SK-N-SH (cell line): ENCODE data around the gene POLR3G. TPM values are rescaled to one million over a fixed set of nuclear protein-coding genes. Genes with fewer than 3 reads are reported as not detected.

Experiments used
- CTCF ChIA-PET: fragments of 300-600, 350-600 bp; formaldehyde crosslinking; extraction: SDS; loops from one replicate; lab custom pipeline; 2021; lab: Yijun Ruan, JAX
- POLR2A ChIA-PET: fragments of 350-600 bp; sonication (Branson Sonifier 250); formaldehyde crosslinking; extraction: SDS; loops from one replicate; lab custom pipeline; 2020; ENCODE audit warnings: antibody characterized with exemption, inconsistent platforms; lab: Yijun Ruan, JAX
- DNase-seq: peaks from one replicate; pipeline ENCODE4 v3.0.0; 2012
- H2AFZ ChIP-seq: fragments of 200-600 bp; sonication (generic); 2 replicates; pipeline ENCODE4 v1.8.1; 2016; ENCODE audit warnings: antibody characterized with exemption, mild to moderate bottlenecking, low read depth
- H3F3A ChIP-seq: fragments of 200-600 bp; sonication (generic); replicated peaks from 2 replicates; pipeline ENCODE3; 2016; ENCODE audit warnings: antibody characterized with exemption, mild to moderate bottlenecking; ENCODE audit not compliant: insufficient read depth
- H3K27ac ChIP-seq, 2 experiments: fragments of 200-500 bp in 1 of 2; fragments of 200-600 bp in 1 of 2; sonication (Bioruptor generic) in 1 of 2; sonication (generic), shearing (Covaris generic) in 1 of 2; 2 replicates each; pipeline versions ENCODE4 v1.5.1 to v1.6.1; 2014 to 2016; ENCODE audit warnings: low read depth in 2 of 2, inconsistent platforms in 1 of 2, low read length in 1 of 2, mild to moderate bottlenecking in 1 of 2, mixed read lengths in 1 of 2
- H3K27me3 ChIP-seq: fragments of 200-600 bp; sonication (generic), shearing (Covaris generic); 2 replicates; pipeline ENCODE4 v1.6.1; 2016; ENCODE audit warnings: mixed run types; ENCODE audit not compliant: insufficient read depth
- H3K36me3 ChIP-seq, 2 experiments: fragments of 200-500 bp in 1 of 2; fragments of 200-600 bp in 1 of 2; sonication (Bioruptor generic) in 1 of 2; sonication (generic) in 1 of 2; replicated peaks in 1 of 2; 2 replicates each; pipeline versions ENCODE3 to v1.5.1; 2014 to 2016; ENCODE audit warnings: low read length in 1 of 2, mild to moderate bottlenecking in 1 of 2; ENCODE audit not compliant: insufficient read depth in 2 of 2, control insufficient read depth in 1 of 2
- H3K4me1 ChIP-seq, 2 experiments: fragments of 200-500 bp in 1 of 2; fragments of 200-600 bp in 1 of 2; sonication (Bioruptor generic) in 1 of 2; sonication (generic), shearing (Covaris generic) in 1 of 2; 2 replicates each; pipeline versions ENCODE4 v1.5.1 to v1.6.1; 2014 to 2016; ENCODE audit warnings: low read depth in 1 of 2, low read length in 1 of 2, mixed run types in 1 of 2; ENCODE audit not compliant: insufficient read depth in 2 of 2, control insufficient read depth in 1 of 2
- H3K4me2 ChIP-seq: fragments of 200-600 bp; sonication (generic), shearing (Covaris generic); 2 replicates; pipeline ENCODE4 v1.6.1; 2017; ENCODE audit warnings: mixed run types
- H3K4me3 ChIP-seq, 2 experiments: fragments of 200-500 bp in 1 of 2; fragments of 200-600 bp in 1 of 2; sonication (Bioruptor generic) in 1 of 2; sonication (generic), shearing (Covaris generic) in 1 of 2; 2 replicates each; pipeline versions ENCODE4 v1.5.1 to v1.8.1; 2014 to 2016; ENCODE audit warnings: low read depth in 2 of 2, inconsistent platforms in 1 of 2, low read length in 1 of 2, mild to moderate bottlenecking in 1 of 2, mixed read lengths in 1 of 2, moderate library complexity in 1 of 2
- H3K79me2 ChIP-seq: fragments of 200-600 bp; sonication (generic); 2 replicates; pipeline ENCODE4 v1.8.1; 2017; ENCODE audit warnings: mild to moderate bottlenecking; ENCODE audit not compliant: insufficient read depth
- H3K9ac ChIP-seq: fragments of 200-600 bp; sonication (generic); 2 replicates; pipeline ENCODE4 v1.6.1; 2017; ENCODE audit warnings: mixed run types
- H3K9me2 ChIP-seq: fragments of 200-600 bp; sonication (generic); 2 replicates; pipeline ENCODE4 v1.6.1; 2017; ENCODE audit warnings: mixed run types
- H3K9me3 ChIP-seq: fragments of 200-600 bp; sonication (generic); 2 replicates; pipeline ENCODE4 v1.6.1; 2017; ENCODE audit warnings: mixed run types, mild to moderate bottlenecking, moderate library complexity
- H4K20me1 ChIP-seq: fragments of 200-600 bp; sonication (generic); 2 replicates; pipeline ENCODE4 v1.6.1; 2017; ENCODE audit warnings: mild to moderate bottlenecking, mixed run types; ENCODE audit not compliant: insufficient read depth
- CHD2 ChIP-seq: fragments of 150-350 bp; IDR thresholded peaks from 2 replicates; pipeline ENCODE4 v1.6.1; 2018; ENCODE audit warnings: low read length; ENCODE audit not compliant: partially characterized antibody
- ELF1 ChIP-seq: IDR thresholded peaks from 2 replicates; pipeline ENCODE4 v1.4.0; 2012
- EP300 ChIP-seq, 2 experiments: IDR thresholded peaks; 2 replicates each; pipeline versions ENCODE4 v1.4.0 to v1.6.1; 2012; ENCODE audit warnings: borderline replicate concordance in 1 of 2, low read depth in 1 of 2, low read length in 1 of 2
- EZH2phosphoT487 ChIP-seq: fragments of 200-600 bp; sonication (generic); IDR thresholded peaks from 2 replicates; pipeline ENCODE4 v1.6.1; 2017; ENCODE audit warnings: low read depth, mixed run types, mild to moderate bottlenecking, antibody characterized with exemption, moderate library complexity, borderline replicate concordance
- FOSL2 ChIP-seq: IDR thresholded peaks from 2 replicates; pipeline ENCODE4 v1.4.0; 2012; ENCODE audit warnings: low read depth, mild to moderate bottlenecking, moderate library complexity, borderline replicate concordance
- FOXM1 ChIP-seq: IDR thresholded peaks from 2 replicates; pipeline ENCODE4 v1.4.0; 2012; ENCODE audit warnings: low read depth, mild to moderate bottlenecking
- GABPA ChIP-seq: IDR thresholded peaks from 2 replicates; pipeline ENCODE4 v1.4.0; 2012; ENCODE audit warnings: low read depth, mild to moderate bottlenecking
- JUND ChIP-seq: IDR thresholded peaks from 2 replicates; pipeline ENCODE4 v1.4.0; 2012
- MEF2A ChIP-seq: IDR thresholded peaks from 2 replicates; pipeline ENCODE4 v1.4.0; 2012; ENCODE audit warnings: low read depth, borderline replicate concordance
- MXI1 ChIP-seq: IDR thresholded peaks from 2 replicates; pipeline ENCODE4 v1.6.1; 2012; ENCODE audit warnings: mild to moderate bottlenecking, low read depth, low read length, improper control_type of control experiment
- NRF1 ChIP-seq: IDR thresholded peaks from 2 replicates; pipeline ENCODE4 v1.6.1; 2012; ENCODE audit warnings: low read depth, mild to moderate bottlenecking, low read length
- POLR2AphosphoS5 ChIP-seq: IDR thresholded peaks from 2 replicates; pipeline ENCODE4 v1.6.1; 2012; ENCODE audit warnings: low read depth, low read length
- RXRA ChIP-seq: IDR thresholded peaks from 2 replicates; pipeline ENCODE4 v1.4.0; 2012; ENCODE audit warnings: low read depth, mild to moderate bottlenecking, borderline replicate concordance
- TCF12 ChIP-seq: IDR thresholded peaks from 2 replicates; pipeline ENCODE4 v1.4.0; 2012
- TEAD4 ChIP-seq: IDR thresholded peaks from 2 replicates; pipeline ENCODE4 v1.4.0; 2012; ENCODE audit warnings: mild to moderate bottlenecking, borderline replicate concordance; ENCODE audit not compliant: insufficient read depth
- YY1 ChIP-seq: IDR thresholded peaks from 2 replicates; pipeline ENCODE4 v1.4.0; 2012; ENCODE audit warnings: low read depth, mild to moderate bottlenecking
- WGBS: methylation state at CpG from one replicate; pipeline ENCODE4 v1.1.6; 2017; ENCODE audit warnings: low lambda C conversion rate; 5-methylcytosine and 5-hydroxymethylcytosine counted together
- polyA plus RNA-seq, 3 experiments: library from polyadenylated mRNA; depleted of rRNA; stranded (reverse); fragments of >200 nt; gene quantifications; 2 replicates each; pipeline ENCODE4 v1.2.3, GENCODE V29; 2012
- TF ChIP-seq, protein P1 (sequence below): IDR thresholded peaks from 2 replicates; pipeline ENCODE4 v1.4.0; 2012; ENCODE audit warnings: low read depth
- TF ChIP-seq, protein P2 (sequence below): IDR thresholded peaks from 2 replicates; pipeline ENCODE4 v1.4.0; 2012; ENCODE audit warnings: low read depth, borderline replicate concordance
- TF ChIP-seq, protein P3 (sequence below): IDR thresholded peaks from 2 replicates; pipeline ENCODE4 v1.6.1; 2012; ENCODE audit warnings: mild to moderate bottlenecking, low read depth, low read length, moderate library complexity
- TF ChIP-seq, protein P4 (sequence below): fragments of 150-350 bp; IDR thresholded peaks from 2 replicates; pipeline ENCODE4 v1.6.1; 2016; ENCODE audit warnings: mild to moderate bottlenecking, low read depth, low read length

The POLR3G gene
- polyA plus RNA-seq, 1 of the 3 experiments (the other 2 are of a cell fraction) = 17.1 TPM

DNA sequence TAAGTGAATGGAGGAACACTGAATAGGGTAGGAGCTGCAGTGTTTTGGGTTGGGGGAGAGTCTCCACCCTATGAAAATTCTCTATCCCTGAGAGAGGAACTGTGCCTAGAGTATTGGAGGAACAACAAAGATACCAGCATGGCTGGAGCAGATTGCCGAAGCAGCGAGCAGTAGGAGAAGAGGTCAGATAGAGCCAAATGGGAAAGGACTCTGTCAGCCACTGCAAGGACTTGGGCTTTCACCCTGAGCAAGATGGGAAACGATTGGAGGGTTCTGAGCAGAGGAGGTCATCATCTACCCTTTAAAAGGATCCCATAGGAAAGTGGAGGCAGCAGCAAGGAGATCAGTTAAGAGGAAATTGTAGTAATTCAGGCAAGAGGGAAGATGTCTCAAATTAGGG is 59.1 kb downstream of the POLR3G start (continued):
- TF ChIP-seq TEAD4 = no peak
- TF ChIP-seq, all 33 proteins: peak for 0

DNA sequence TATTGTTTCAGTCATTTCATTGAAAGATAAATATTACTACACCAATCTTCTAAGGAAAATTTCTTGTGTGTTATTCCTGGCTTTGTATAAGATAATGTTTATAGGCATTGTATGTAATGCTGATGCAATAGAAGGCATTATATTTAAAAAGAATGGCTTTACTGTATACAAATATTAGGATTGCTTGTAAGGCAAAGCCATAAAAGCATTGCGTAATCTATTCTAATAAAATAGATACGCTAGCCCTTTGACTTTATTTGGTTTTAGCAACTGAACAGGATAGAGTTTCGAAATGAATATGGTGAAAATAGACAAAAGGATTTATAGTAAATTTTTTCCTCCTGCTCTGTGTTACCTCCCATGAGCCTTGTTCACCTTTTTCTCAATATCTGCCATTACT is 60.3 kb downstream of the POLR3G start:
- Histone ChIP-seq H3K9ac (no peak overlapping the region), H3K36me3 (no peaks in the 10 kb centered on the region), H3K9me3 (no peaks in the 10 kb centered on the region), H3K27me3 (peaks cover 18% of the 10 kb centered on the region), H3K27ac (no peak overlapping the region), H3K79me2 (no peaks in the 10 kb centered on the region), H4K20me1 (no peaks in the 10 kb centered on the region), H3F3A (no peaks in the 10 kb centered on the region), H3K4me3 (no peak overlapping the region), H3K4me2 (no peak overlapping the region), H3K9me2 (no peaks in the 10 kb centered on the region), H3K4me1 (no peaks in the 10 kb centered on the region; a peak in 1 of 4 replicates), H2AFZ (no peak overlapping the region)
- WGBS = 61% methylated on average over 3 of the region's 3 CpGs
- ChIA-PET POLR2A (no interaction called here), CTCF (no interaction called here)
- DNase-seq = no peak
- TF ChIP-seq, protein P1, sequence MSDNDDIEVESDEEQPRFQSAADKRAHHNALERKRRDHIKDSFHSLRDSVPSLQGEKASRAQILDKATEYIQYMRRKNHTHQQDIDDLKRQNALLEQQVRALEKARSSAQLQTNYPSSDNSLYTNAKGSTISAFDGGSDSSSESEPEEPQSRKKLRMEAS = no peak
- TF ChIP-seq FOXM1 (no peak), TCF12 (no peak), MXI1 (no peak), ELF1 (no peak), EP300 (IDR thresholded peaks at IDR 0.05; ENCODE audit: borderline replicate concordance in 1 of 2, low read depth in 1 of 2, low read length in 1 of 2) (no peak), FOSL2 (no peak)
- TF ChIP-seq, protein P2, sequence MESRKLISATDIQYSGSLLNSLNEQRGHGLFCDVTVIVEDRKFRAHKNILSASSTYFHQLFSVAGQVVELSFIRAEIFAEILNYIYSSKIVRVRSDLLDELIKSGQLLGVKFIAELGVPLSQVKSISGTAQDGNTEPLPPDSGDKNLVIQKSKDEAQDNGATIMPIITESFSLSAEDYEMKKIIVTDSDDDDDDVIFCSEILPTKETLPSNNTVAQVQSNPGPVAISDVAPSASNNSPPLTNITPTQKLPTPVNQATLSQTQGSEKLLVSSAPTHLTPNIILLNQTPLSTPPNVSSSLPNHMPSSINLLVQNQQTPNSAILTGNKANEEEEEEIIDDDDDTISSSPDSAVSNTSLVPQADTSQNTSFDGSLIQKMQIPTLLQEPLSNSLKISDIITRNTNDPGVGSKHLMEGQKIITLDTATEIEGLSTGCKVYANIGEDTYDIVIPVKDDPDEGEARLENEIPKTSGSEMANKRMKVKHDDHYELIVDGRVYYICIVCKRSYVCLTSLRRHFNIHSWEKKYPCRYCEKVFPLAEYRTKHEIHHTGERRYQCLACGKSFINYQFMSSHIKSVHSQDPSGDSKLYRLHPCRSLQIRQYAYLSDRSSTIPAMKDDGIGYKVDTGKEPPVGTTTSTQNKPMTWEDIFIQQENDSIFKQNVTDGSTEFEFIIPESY = no peak

DNA sequence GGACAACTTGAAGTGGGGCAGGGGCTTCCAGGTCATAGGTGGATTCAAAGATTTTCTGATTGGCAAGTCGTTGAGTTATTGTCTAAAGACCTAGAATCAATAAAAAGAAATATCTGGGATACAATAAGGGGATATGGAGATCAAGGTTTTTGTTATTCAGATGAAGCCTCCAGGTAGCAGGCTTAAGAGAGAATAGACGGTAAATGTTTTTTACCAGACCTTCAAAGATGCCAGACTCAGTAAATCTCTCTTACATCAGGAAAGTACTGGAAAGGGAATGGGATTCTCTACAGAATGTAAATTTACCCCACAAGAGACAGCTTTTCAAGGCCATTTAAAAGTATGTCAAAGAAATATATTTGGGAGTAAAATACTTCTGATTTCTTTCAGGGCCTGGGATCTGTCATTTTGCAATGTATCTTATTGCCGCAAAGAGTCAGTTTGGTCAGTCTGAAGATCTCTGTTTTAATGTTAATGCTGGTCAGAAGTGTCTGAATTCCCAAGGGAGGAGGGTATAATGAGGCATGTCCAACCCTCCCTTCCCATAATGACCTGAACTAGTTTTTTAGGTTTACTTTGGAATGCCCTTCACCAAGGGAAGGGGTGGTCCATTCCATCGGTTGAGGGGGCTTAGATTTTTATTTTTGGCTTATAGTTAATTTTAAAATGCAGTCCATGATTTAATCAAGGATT is 68.3 kb downstream of the POLR3G start:
- Histone ChIP-seq H2AFZ (no peak overlapping the region), H3K9me3 (no peaks in the 10 kb centered on the region), H3K4me3 (no peak overlapping the region), H3K36me3 (no peaks in the 10 kb centered on the region), H3K9me2 (no peaks in the 10 kb centered on the region), H3K9ac (no peak overlapping the region), H3K27me3 (no peaks in the 10 kb centered on the region), H4K20me1 (no peaks in the 10 kb centered on the region), H3K4me1 (no peaks in the 10 kb centered on the region; a peak in 1 of 4 replicates), H3K79me2 (no peaks in the 10 kb centered on the region), H3K4me2 (no peak overlapping the region), H3F3A (no peaks in the 10 kb centered on the region), H3K27ac (no peak overlapping the region)
- DNase-seq = no peak
- CTCF ChIA-PET = interaction anchor here (1.6 kb wide), 1 partner anchor 12 kb away, joined by 5 read pairs; no protein-coding TSS in a partner anchor
- 39% methylated on average over 4 of the region's 4 CpGs for WGBS
- POLR2A ChIA-PET = no interaction called here
- TF ChIP-seq, protein P3, sequence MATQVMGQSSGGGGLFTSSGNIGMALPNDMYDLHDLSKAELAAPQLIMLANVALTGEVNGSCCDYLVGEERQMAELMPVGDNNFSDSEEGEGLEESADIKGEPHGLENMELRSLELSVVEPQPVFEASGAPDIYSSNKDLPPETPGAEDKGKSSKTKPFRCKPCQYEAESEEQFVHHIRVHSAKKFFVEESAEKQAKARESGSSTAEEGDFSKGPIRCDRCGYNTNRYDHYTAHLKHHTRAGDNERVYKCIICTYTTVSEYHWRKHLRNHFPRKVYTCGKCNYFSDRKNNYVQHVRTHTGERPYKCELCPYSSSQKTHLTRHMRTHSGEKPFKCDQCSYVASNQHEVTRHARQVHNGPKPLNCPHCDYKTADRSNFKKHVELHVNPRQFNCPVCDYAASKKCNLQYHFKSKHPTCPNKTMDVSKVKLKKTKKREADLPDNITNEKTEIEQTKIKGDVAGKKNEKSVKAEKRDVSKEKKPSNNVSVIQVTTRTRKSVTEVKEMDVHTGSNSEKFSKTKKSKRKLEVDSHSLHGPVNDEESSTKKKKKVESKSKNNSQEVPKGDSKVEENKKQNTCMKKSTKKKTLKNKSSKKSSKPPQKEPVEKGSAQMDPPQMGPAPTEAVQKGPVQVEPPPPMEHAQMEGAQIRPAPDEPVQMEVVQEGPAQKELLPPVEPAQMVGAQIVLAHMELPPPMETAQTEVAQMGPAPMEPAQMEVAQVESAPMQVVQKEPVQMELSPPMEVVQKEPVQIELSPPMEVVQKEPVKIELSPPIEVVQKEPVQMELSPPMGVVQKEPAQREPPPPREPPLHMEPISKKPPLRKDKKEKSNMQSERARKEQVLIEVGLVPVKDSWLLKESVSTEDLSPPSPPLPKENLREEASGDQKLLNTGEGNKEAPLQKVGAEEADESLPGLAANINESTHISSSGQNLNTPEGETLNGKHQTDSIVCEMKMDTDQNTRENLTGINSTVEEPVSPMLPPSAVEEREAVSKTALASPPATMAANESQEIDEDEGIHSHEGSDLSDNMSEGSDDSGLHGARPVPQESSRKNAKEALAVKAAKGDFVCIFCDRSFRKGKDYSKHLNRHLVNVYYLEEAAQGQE = no peak
- no peak for TF ChIP-seq FOSL2
- TF ChIP-seq, protein P1 = no peak
- no peak for TF ChIP-seq EZH2phosphoT487
- no peak for TF ChIP-seq GABPA
- TF ChIP-seq POLR2AphosphoS5 = no peak
- no peak for TF ChIP-seq JUND
- TF ChIP-seq YY1 = no peak
- TF ChIP-seq, protein P4, sequence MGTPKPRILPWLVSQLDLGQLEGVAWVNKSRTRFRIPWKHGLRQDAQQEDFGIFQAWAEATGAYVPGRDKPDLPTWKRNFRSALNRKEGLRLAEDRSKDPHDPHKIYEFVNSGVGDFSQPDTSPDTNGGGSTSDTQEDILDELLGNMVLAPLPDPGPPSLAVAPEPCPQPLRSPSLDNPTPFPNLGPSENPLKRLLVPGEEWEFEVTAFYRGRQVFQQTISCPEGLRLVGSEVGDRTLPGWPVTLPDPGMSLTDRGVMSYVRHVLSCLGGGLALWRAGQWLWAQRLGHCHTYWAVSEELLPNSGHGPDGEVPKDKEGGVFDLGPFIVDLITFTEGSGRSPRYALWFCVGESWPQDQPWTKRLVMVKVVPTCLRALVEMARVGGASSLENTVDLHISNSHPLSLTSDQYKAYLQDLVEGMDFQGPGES = no peak
- TF ChIP-seq RXRA = no peak
- TF ChIP-seq MEF2A = no peak
- no peak for TF ChIP-seq NRF1
- TF ChIP-seq CHD2 = no peak
